ENCODE results near the gene CALN1. TPM values are rescaled to one million over a fixed set of nuclear protein-coding genes. Genes with fewer than 3 reads are reported as not detected.

Gene CALN1
- total and polyA plus RNA-seq, 9 of the 15 experiments (the other 6 are each of a cell fraction or from before 2014, with no cell fraction given): 1.4 to 7.5 (median 3.3) TPM

GRCh38 chr7:72409638-72410015, 2.5 kb downstream of the CALN1 start:
- BruUV-seq (replicated peaks): no TSS peak
- 13% methylated on average over 3 of the region's 3 CpGs for WGBS (ENCODE audit: insufficient coverage, low coverage, missing lambda C conversion rate)
- intact Hi-C loops (cut with micrococcal nuclease) (no loop called here), in situ Hi-C loops (cut with MboI) (no loop called here)
- DNase-seq (ENCODE audit: extremely low read depth in 1 of 4, low spot score in 3 of 4) (no peak), ATAC-seq (no peak), FAIRE-seq (no peak)
- TF ChIP-seq TEAD1 (CRISPR knock-in tag; IDR thresholded peaks at IDR 0.05): no peak
- TF ChIP-seq DDX20 (tag; IDR thresholded peaks at IDR 0.05; ENCODE audit: low read depth): no peak
- no peak for TF ChIP-seq KLF16 (IDR thresholded peaks at IDR 0.05)
- TF ChIP-seq ZNF830 (CRISPR knock-in tag; IDR thresholded peaks at IDR 0.05): no peak
- no peak for TF ChIP-seq ZNF407 (IDR thresholded peaks at IDR 0.05; ENCODE audit: low read depth)
- POLR2A ChIA-PET: interaction anchor here (0.6 kb wide), 1 partner anchor 77 kb away, joined by 3 read pairs; no protein-coding TSS in a partner anchor
- no peaks in the 10 kb centered on the region; the same call in 1 of the 2 replicates for H4K20me1 ChIP-seq (replicated peaks; ENCODE audit: control insufficient read depth, insufficient read depth, low read length)
- no peaks in the 10 kb centered on the region; the same call in 2 of the 3 replicates for H3K36me3 ChIP-seq (ENCODE audit: control insufficient read depth, insufficient read depth, low read length)
- H3K27ac ChIP-seq (ENCODE audit: extremely low read depth, low read depth, low read length): no peak overlapping the region
- peaks cover 9 to 15% of the 10 kb centered on the region in 2 experiments; a peak in 4 of 5 replicates for H3K27me3 ChIP-seq (ENCODE audit: control insufficient read depth in 2 of 2, insufficient read depth in 2 of 2, low read length in 2 of 2)
- H3K4me2 ChIP-seq (ENCODE audit: insufficient read depth, low read length): no peak overlapping the region
- CTCF ChIA-PET (ENCODE audit: low intra/inter-chr PET ratio): no interaction called here
- no peak overlapping the region for H3K9ac ChIP-seq (ENCODE audit: insufficient read depth in 1 of 2, low read depth in 2 of 2, low read length in 2 of 2)
- H3K9me1 ChIP-seq (ENCODE audit: control insufficient read depth, insufficient read depth, low read length): no peaks in the 10 kb centered on the region
- peaks cover 0 to 4% of the 10 kb centered on the region in 2 experiments; a peak in 3 of 5 replicates for H3K4me1 ChIP-seq (replicated peaks in 1 of 2; ENCODE audit: control insufficient read depth in 2 of 2, insufficient read depth in 2 of 2, low read length in 2 of 2)
- H3K79me2 ChIP-seq (ENCODE audit: control insufficient read depth, insufficient read depth, low read length): peaks cover 11% of the 10 kb centered on the region; the same call in 2 of the 3 replicates
- H3K9me3 ChIP-seq (replicated peaks; ENCODE audit: control insufficient read depth, insufficient read depth, low read depth, low read length): no peaks in the 10 kb centered on the region; the same call in 1 of the 2 replicates
- H2AFZ ChIP-seq (ENCODE audit: low read depth, low read length): no peak overlapping the region
- H3K4me3 ChIP-seq: no peak overlapping the region
